Activated T-cell treated with anti-CD3 and anti-CD28 coated beads, Interleukin-2, amount 50 U/mL, for 4 hours (primary cell): ENCODE measurements around the gene GARIN5B. TPM values are rescaled to one million over a fixed set of nuclear protein-coding genes. Genes with fewer than 3 reads are reported as not detected.

ENCODE experiments used
- ATAC-seq, 2 donors: fragments of 200-7000 bp; cut with Tn5 transposase; one replicate each; pipeline ENCODE4 v1.10.0; 2021
- DNase-seq: peaks from one replicate; pipeline ENCODE4 v3.0.0-alpha.2; 2020
- H3K27me3 Mint-ChIP-seq: one replicate; pipeline ENCODE4 v1.8.0; 2021; ENCODE audit warnings: low read depth, mixed read lengths
- H3K36me3 Mint-ChIP-seq: one replicate; pipeline ENCODE4 v1.8.0; 2022; ENCODE audit warnings: mixed read lengths; ENCODE audit not compliant: insufficient read depth
- H3K4me1 Mint-ChIP-seq: one replicate; pipeline ENCODE4 v1.8.0; 2021; ENCODE audit warnings: low read depth, mixed read lengths
- H3K4me3 Mint-ChIP-seq: one replicate; pipeline ENCODE4 v1.8.0; 2021; ENCODE audit warnings: mild to moderate bottlenecking, moderate library complexity, mixed read lengths
- H3K9me3 Mint-ChIP-seq: one replicate; pipeline ENCODE4 v1.8.0; 2021; ENCODE audit warnings: mixed read lengths
- total RNA-seq, 3 donors: library from RNA; stranded (reverse); gene quantifications; one replicate each; pipeline ENCODE4 v1.2.1, GENCODE V29; 2021

Gene GARIN5B
- total RNA-seq, 3 donors from 2014 or later: not detected

GRCh38 chr19:55316646-55317045 is 46.4 kb downstream of the GARIN5B start:
- ATAC-seq: no peak

DNA sequence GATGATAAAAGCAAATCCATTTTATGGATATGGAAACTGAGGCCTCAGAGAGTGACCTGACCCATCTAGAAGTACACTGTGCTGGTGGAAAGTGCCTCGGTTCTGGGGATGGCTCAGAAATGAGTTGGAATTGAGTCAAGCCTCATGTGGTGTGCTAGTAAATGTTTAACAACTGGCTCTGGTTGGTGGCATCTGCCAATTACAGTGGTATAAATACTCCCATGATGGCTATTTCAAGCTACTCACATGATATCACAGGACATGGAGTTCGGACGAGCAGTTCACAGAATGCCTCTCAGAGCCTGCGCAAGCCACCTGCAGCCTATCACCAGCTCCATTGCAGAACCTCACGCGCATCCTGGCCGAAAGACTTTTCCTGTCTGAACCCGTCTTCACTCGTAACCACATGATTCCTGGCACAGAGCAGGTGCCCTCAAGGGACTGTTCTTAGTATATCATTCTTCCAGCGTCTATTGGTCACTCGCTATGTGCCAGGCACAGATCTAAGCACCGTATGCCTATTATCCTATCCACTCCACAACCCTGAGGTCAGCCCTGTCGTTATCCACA is 47.0 kb downstream of the GARIN5B start:
- no peak for DNase-seq
- Mint-ChIP-seq H3K27me3 (no peaks in the 10 kb centered on the region), H3K4me1 (no peaks in the 10 kb centered on the region), H3K36me3 (no peaks in the 10 kb centered on the region), H3K9me3 (no peaks in the 10 kb centered on the region), H3K4me3 (no peak overlapping the region)
- ATAC-seq: no peak

More at GRCh38 chr19:55316646-55317045, 46.4 kb downstream of the GARIN5B start:
- Mint-ChIP-seq H3K36me3 (no peaks in the 10 kb centered on the region), H3K4me1 (no peaks in the 10 kb centered on the region), H3K4me3 (no peak overlapping the region), H3K9me3 (no peaks in the 10 kb centered on the region), H3K27me3 (peaks cover 4% of the 10 kb centered on the region)
- DNase-seq: no peak

DNA sequence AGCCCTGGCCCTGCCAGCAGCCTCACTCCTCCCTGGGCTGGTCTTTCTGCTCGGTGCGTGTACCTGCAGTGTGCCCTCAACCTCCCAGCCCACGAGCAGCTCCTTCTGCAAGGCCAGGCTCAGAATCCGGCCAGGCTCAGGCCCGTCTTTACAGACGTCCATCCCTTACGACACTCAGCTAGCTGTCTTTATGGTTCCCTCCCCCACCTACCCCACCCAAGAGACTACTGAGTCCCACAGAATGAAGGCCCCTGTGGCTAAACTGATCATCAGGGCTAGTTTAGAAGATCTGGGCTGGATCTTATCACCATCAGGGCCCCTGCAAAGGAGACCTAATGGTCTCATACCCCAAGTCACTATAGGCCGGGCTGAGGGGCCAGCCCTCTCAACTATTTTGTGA is 48.7 kb downstream of the GARIN5B start:
- no peak for ATAC-seq
- H3K4me1 Mint-ChIP-seq: no peaks in the 10 kb centered on the region
- no peak overlapping the region for H3K4me3 Mint-ChIP-seq
- no peaks in the 10 kb centered on the region for H3K9me3 Mint-ChIP-seq
- no peaks in the 10 kb centered on the region for H3K27me3 Mint-ChIP-seq
- no peaks in the 10 kb centered on the region for H3K36me3 Mint-ChIP-seq
- no peak for DNase-seq

GRCh38 chr19:55312621-55313512 is 50.2 kb downstream of the GARIN5B start:
- Mint-ChIP-seq H3K36me3 (no peaks in the 10 kb centered on the region), H3K9me3 (no peaks in the 10 kb centered on the region), H3K27me3 (no peaks in the 10 kb centered on the region), H3K4me3 (no peak overlapping the region), H3K4me1 (no peaks in the 10 kb centered on the region)
- ATAC-seq (no peak), DNase-seq (no peak)

DNA sequence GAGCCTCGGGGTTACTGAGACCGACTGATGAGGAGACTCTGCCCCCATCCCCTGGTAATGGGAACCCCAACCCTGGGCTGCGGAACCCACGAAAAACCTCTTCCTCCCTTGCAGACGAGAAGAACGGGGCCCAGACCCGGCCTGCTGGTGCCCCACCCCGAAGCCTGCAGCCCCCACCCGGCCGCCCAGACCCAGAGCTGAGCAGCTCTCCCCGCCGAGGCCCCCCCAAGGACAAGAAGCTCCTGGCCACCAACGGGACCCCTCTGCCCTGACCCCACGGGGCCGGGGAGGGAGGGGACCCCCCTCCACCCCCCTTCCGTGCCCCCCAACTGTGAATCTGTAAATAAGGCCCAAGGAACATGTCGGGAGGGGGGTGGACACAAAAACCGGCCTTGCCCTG is 51.3 kb downstream of the GARIN5B start:
- Mint-ChIP-seq H3K4me3 (no peak overlapping the region), H3K4me1 (no peaks in the 10 kb centered on the region), H3K36me3 (no peaks in the 10 kb centered on the region), H3K9me3 (no peaks in the 10 kb centered on the region), H3K27me3 (no peaks in the 10 kb centered on the region)
- ATAC-seq: no peak
- DNase-seq: no peak

DNA sequence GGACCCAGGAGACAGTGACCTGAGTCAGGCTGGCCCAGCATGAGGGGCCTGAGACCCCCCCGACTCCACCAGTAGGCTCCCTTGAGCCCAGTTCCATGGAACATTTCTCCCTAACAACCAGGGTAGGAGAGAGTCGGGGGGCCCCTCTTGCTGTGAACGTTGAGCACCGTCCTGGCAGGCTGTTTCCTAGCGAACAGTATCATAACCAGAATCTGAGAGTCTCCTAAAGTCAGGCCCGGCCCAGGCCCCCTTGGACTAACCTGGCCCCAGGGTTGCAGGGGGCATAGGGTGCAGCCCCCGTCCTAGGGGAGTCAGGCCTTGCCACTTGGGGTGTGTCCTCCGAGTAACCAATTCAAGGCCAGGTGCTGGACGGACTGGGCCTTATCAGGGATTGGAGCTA is 51.7 kb downstream of the GARIN5B start:
- no peaks in the 10 kb centered on the region for H3K9me3 Mint-ChIP-seq
- DNase-seq (no peak), ATAC-seq (no peak)
- no peaks in the 10 kb centered on the region for H3K27me3 Mint-ChIP-seq
- no peaks in the 10 kb centered on the region for H3K4me1 Mint-ChIP-seq
- no peak overlapping the region for H3K4me3 Mint-ChIP-seq
- H3K36me3 Mint-ChIP-seq: no peaks in the 10 kb centered on the region

- DNase-seq: no peak
- Mint-ChIP-seq H3K4me3 (no peak overlapping the region), H3K9me3 (no peaks in the 10 kb centered on the region), H3K36me3 (no peaks in the 10 kb centered on the region), H3K4me1 (no peaks in the 10 kb centered on the region), H3K27me3 (no peaks in the 10 kb centered on the region)
- no peak for ATAC-seq
Measured at GRCh38 chr19:55310498-55310897, 52.6 kb downstream of the GARIN5B start.

DNA sequence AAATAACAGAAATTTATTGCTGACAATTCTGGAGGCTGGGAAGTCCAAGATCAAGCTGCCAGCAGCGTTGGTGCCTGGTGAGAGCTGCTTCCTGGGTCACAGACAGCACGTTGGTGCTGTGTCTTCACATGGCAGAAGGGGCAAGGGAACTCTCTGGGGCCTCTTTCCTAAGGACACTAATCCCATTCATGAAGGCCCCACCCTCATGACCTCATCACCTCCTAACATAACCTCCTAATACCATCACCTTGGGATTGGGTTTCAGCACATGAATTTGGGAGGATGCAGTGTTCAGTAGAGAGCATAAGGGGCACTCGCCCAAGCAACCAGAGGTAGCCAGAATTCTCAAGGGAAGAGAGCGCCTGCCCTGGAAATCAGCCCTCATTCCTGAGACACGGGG is 53.6 kb downstream of the GARIN5B start:
- no peaks in the 10 kb centered on the region for H3K27me3 Mint-ChIP-seq
- H3K4me1 Mint-ChIP-seq: no peaks in the 10 kb centered on the region
- no peak overlapping the region for H3K4me3 Mint-ChIP-seq

DNA sequence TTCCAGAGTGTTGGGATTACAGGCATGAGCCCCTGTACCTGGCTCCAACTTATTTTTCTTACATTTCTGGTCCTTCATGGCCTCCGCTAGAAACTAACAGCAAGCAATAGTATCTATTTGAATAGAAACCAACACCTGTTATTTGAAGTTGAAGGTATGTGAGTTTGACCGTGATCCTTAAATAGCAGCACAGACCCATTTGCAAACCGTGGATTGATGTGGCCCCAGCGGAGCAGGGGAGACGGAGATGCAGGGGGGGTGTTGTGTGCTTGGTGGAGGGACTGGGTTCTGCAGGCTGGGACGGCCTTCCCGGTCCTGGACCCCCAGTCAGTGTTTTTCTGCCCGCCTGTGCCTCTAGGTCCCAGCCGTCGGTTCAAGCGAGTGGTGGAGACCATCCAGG is 54.8 kb downstream of the GARIN5B start:
- H3K36me3 Mint-ChIP-seq: no peaks in the 10 kb centered on the region
- H3K4me3 Mint-ChIP-seq: no peak overlapping the region
- H3K27me3 Mint-ChIP-seq: no peaks in the 10 kb centered on the region
- no peaks in the 10 kb centered on the region for H3K9me3 Mint-ChIP-seq
- no peaks in the 10 kb centered on the region for H3K4me1 Mint-ChIP-seq
- no peak for ATAC-seq
- DNase-seq: no peak

More for the DNA sequence above, 53.6 kb downstream of the GARIN5B start:
- DNase-seq (no peak), ATAC-seq (no peak)
- Mint-ChIP-seq H3K36me3 (no peaks in the 10 kb centered on the region), H3K9me3 (no peaks in the 10 kb centered on the region)

DNA sequence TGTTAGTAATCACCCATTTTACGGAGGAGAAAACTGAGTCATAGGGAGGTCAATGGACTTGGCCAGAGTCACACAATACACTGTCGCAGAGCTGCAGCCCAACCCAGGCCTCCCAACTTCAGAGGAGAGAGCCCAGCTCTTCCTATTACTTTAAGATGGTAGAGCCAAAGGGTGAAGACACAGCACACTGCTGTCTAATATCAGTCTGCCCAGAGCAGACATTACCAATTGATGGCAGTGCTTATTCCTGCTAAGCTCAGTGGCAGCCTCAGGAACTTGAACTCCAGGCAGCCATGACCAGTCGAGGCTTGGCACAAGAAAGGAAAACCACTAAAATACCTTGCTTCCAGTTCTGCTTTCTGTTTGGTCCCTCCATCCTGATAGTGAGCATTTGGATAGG is 56.3 kb downstream of the GARIN5B start:
- Mint-ChIP-seq H3K4me3 (no peak overlapping the region), H3K9me3 (no peaks in the 10 kb centered on the region), H3K4me1 (peaks cover 4% of the 10 kb centered on the region), H3K27me3 (no peaks in the 10 kb centered on the region), H3K36me3 (no peaks in the 10 kb centered on the region)
- ATAC-seq (no peak), DNase-seq (no peak)

GRCh38 chr19:55305983-55306562 is 57.0 kb downstream of the GARIN5B start:
- DNase-seq: no peak
- ATAC-seq: no peak
- peaks cover 6% of the 10 kb centered on the region for H3K4me1 Mint-ChIP-seq
- no peak overlapping the region for H3K4me3 Mint-ChIP-seq
- no peaks in the 10 kb centered on the region for H3K27me3 Mint-ChIP-seq
- no peaks in the 10 kb centered on the region for H3K36me3 Mint-ChIP-seq
- no peaks in the 10 kb centered on the region for H3K9me3 Mint-ChIP-seq

DNA sequence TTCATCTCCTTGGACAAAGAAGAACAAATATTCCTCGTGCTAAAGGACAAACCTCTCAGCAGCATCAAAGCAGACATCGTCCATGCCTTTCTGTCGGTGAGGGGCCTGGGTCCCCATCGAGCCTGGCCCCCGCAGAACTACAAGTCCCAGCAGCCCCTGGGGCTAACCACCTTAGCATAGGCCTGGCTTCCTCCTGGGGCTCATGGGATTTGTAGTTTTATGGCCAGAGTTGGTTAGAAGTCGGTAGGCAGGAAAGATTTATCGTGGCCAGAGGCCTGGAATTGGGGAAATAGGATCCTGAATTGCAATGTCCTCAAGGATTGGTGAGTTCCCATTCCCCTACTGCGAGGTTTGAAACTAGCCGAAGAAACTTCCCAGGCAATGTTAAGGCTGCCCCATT is 57.6 kb downstream of the GARIN5B start:
- H3K27me3 Mint-ChIP-seq: no peaks in the 10 kb centered on the region
- H3K9me3 Mint-ChIP-seq: no peaks in the 10 kb centered on the region
- ATAC-seq (peak; percentile 65 to 74), DNase-seq (peak; percentile 41)
- peaks cover 6% of the 10 kb centered on the region for H3K4me1 Mint-ChIP-seq
- no peaks in the 10 kb centered on the region for H3K36me3 Mint-ChIP-seq
- H3K4me3 Mint-ChIP-seq: no peak overlapping the region

DNA sequence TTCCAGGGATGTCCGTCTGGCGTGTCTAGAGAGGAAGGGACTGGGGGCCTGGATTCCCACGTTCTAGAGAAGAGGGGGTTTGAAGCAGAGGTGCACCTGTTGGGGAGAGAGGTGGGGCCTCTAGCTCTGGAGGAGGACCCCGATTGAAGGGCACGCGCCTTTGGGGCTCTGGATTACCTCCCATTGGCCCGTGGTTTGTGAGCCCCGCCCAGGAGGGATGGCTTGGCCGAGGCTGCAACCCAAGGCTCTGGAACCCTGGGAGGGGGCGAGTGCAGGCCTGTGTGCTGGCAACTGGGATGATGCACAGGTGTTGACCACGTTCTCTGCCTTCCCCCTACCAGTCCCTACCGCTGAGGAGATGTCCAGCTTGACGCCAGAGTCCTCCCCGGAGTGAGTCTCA is 58.1 kb downstream of the GARIN5B start:
- Mint-ChIP-seq H3K4me1 (peaks cover 6% of the 10 kb centered on the region), H3K36me3 (no peaks in the 10 kb centered on the region), H3K27me3 (no peaks in the 10 kb centered on the region), H3K4me3 (no peak overlapping the region), H3K9me3 (no peaks in the 10 kb centered on the region)
- ATAC-seq (no peak), DNase-seq (no peak)
